Urinary bladder (tissue), 4 donors: ENCODE measurements around the gene LCE1E. TPM values are rescaled to one million over a fixed set of nuclear protein-coding genes. Genes with fewer than 3 reads are reported as not detected.

Experiments
- DNase-seq: peaks from one replicate; pipeline ENCODE4 v3.0.0-alpha.2; 2015; ENCODE audit errors: extremely low spot score
- H3K27ac ChIP-seq: one replicate; pipeline ENCODE4 v1.5.1; 2013; ENCODE audit warnings: low read depth, mild to moderate bottlenecking, moderate library complexity
- H3K36me3 ChIP-seq: one replicate; pipeline ENCODE4 v1.6.1; 2013; ENCODE audit warnings: mild to moderate bottlenecking, moderate library complexity; ENCODE audit not compliant: insufficient read depth
- H3K4me1 ChIP-seq: one replicate; pipeline ENCODE4 v1.6.1; 2013; ENCODE audit warnings: mild to moderate bottlenecking, moderate library complexity; ENCODE audit not compliant: insufficient read depth
- H3K4me3 ChIP-seq: one replicate; pipeline ENCODE4 v1.5.1; 2013; ENCODE audit warnings: low read depth, low read length
- WGBS: extraction: QIAGEN DNeasy Blood & Tissue Kit; methylation state at CpG from one replicate; pipeline ENCODE4 v1.1.7; 2013; 5-methylcytosine and 5-hydroxymethylcytosine counted together
- polyA plus RNA-seq: library from polyadenylated mRNA; stranded (reverse); fragments of 200-250 nt; gene quantifications from one replicate; pipeline ENCODE4 v1.2.3, GENCODE V29; 2013
- total RNA-seq: library from RNA; depleted of rRNA; stranded (reverse); fragments of >200 nt; gene quantifications from one replicate; pipeline ENCODE4 v1.2.3, GENCODE V29; 2014
- donor health status: healthy with polysubstance abuse.
- donor health status: healthy.

Gene LCE1E
- total and polyA plus RNA-seq, 2 donors: 0.15 TPM; not detected in 1

GRCh38 chr1:152811050-152811449, 25.0 kb downstream of the LCE1E start:
- no peak for DNase-seq
- Histone ChIP-seq H3K27ac (no peak overlapping the region), H3K36me3 (no peaks in the 10 kb centered on the region), H3K4me3 (no peak overlapping the region), H3K4me1 (no peaks in the 10 kb centered on the region)
- WGBS: 79% methylated on average over 2 of the region's 2 CpGs

GRCh38 chr1:152811671-152812070, 25.6 kb downstream of the LCE1E start, which contains the start of gene LCE1B:
LCE1B (plus strand) TSS chr1:152811971; CDS start chr1:152812447, 476 bp downstream.
- no peaks in the 10 kb centered on the region for H3K36me3 ChIP-seq
- WGBS: 63% methylated on average over 2 of the region's 2 CpGs
- no peak within 1 kb of the TSS for H3K4me3 ChIP-seq
- no peaks in the 10 kb centered on the region for H3K4me1 ChIP-seq
- H3K27ac ChIP-seq: no peak within 1 kb of the TSS
- no peak for DNase-seq

GRCh38 chr1:152817309-152817708, 31.3 kb downstream of the LCE1E start:
- no peak for DNase-seq
- Histone ChIP-seq H3K4me1 (no peaks in the 10 kb centered on the region), H3K27ac (no peak overlapping the region), H3K4me3 (no peak overlapping the region), H3K36me3 (no peaks in the 10 kb centered on the region)
- 87% methylated on average over 6 of the region's 6 CpGs for WGBS

GRCh38 chr1:152823294-152823693, 37.2 kb downstream of the LCE1E start:
- Histone ChIP-seq H3K4me3 (no peak overlapping the region), H3K27ac (no peak overlapping the region), H3K36me3 (no peaks in the 10 kb centered on the region), H3K4me1 (no peaks in the 10 kb centered on the region)
- 39% methylated on average over 5 of the region's 5 CpGs for WGBS
- DNase-seq: no peak

GRCh38 chr1:152824964-152825363, 38.9 kb downstream of the LCE1E start:
- Histone ChIP-seq H3K36me3 (no peaks in the 10 kb centered on the region), H3K4me1 (no peaks in the 10 kb centered on the region), H3K4me3 (no peak overlapping the region), H3K27ac (no peak overlapping the region)
- DNase-seq: no peak

- Histone ChIP-seq H3K4me1 (no peaks in the 10 kb centered on the region), H3K4me3 (no peak within 1 kb of the TSS), H3K27ac (no peak within 1 kb of the TSS), H3K36me3 (no peaks in the 10 kb centered on the region)
- WGBS: 69% methylated on average over 2 of the region's 2 CpGs
- DNase-seq: no peak
Measured at GRCh38 chr1:152827173-152827572, 41.1 kb downstream of the LCE1E start, which contains the start of gene LCE1A. LCE1A (plus strand) TSS chr1:152827473; CDS start chr1:152827473, 0 bp downstream.

- Histone ChIP-seq H3K36me3 (no peaks in the 10 kb centered on the region), H3K4me1 (no peaks in the 10 kb centered on the region), H3K27ac (no peak overlapping the region), H3K4me3 (no peak overlapping the region)
- 41% methylated on average over 2 of the region's 2 CpGs for WGBS
- no peak for DNase-seq
Measured at GRCh38 chr1:152836870-152837269, 50.8 kb downstream of the LCE1E start.

Other genes starting within 250 kb of the LCE1E start
- not detected for gene LCE3E, start 219.5 kb upstream of the LCE1E start, total RNA-seq
- gene LCE3E, start 219.5 kb upstream of the LCE1E start, polyA plus RNA-seq: not detected
- not detected for gene LCE3D, start 205.7 kb upstream of the LCE1E start, total RNA-seq
- not detected for gene LCE3D, start 205.7 kb upstream of the LCE1E start, polyA plus RNA-seq
- gene LCE3C, start 186.0 kb upstream of the LCE1E start, total RNA-seq: not detected
- not detected for gene LCE3C, start 186.0 kb upstream of the LCE1E start, polyA plus RNA-seq
- gene LCE3B, start 172.4 kb upstream of the LCE1E start, total RNA-seq: not detected
- not detected for gene LCE3B, start 172.4 kb upstream of the LCE1E start, polyA plus RNA-seq
- not detected for gene LCE3A, start 163.2 kb upstream of the LCE1E start, total RNA-seq
- gene LCE3A, start 163.2 kb upstream of the LCE1E start, polyA plus RNA-seq: not detected
- gene LCE2D, start 122.9 kb upstream of the LCE1E start, total RNA-seq: not detected
- gene LCE2D, start 122.9 kb upstream of the LCE1E start, polyA plus RNA-seq: not detected
- gene LCE2C, start 111.0 kb upstream of the LCE1E start, total RNA-seq: not detected
- gene LCE2C, start 111.0 kb upstream of the LCE1E start, polyA plus RNA-seq: not detected
- gene LCE2B, start 100.1 kb upstream of the LCE1E start, total RNA-seq: not detected
- gene LCE2B, start 100.1 kb upstream of the LCE1E start, polyA plus RNA-seq: not detected
- gene LCE2A, start 87.9 kb upstream of the LCE1E start, total RNA-seq: not detected
- not detected for gene LCE2A, start 87.9 kb upstream of the LCE1E start, polyA plus RNA-seq
- gene LCE4A, start 78.1 kb upstream of the LCE1E start, total RNA-seq: not detected
- gene LCE4A, start 78.1 kb upstream of the LCE1E start, polyA plus RNA-seq: not detected
- not detected for gene KPRP, start 28.2 kb upstream of the LCE1E start, total RNA-seq
- gene KPRP, start 28.2 kb upstream of the LCE1E start, polyA plus RNA-seq: not detected
- gene LCE1F, start 11.1 kb upstream of the LCE1E start, total RNA-seq: not detected
- gene LCE1F, start 11.1 kb upstream of the LCE1E start, polyA plus RNA-seq: not detected
- gene LCE1D, start 10.5 kb downstream of the LCE1E start, total RNA-seq: not detected
- not detected for gene LCE1D, start 10.5 kb downstream of the LCE1E start, polyA plus RNA-seq
- not detected for gene LCE1C, start 20.4 kb downstream of the LCE1E start, total RNA-seq
- gene LCE1C, start 20.4 kb downstream of the LCE1E start, polyA plus RNA-seq: not detected
- gene LCE1B, start 25.7 kb downstream of the LCE1E start, total RNA-seq: not detected
- not detected for gene LCE1B, start 25.7 kb downstream of the LCE1E start, polyA plus RNA-seq
- not detected for gene LCE1A, start 41.2 kb downstream of the LCE1E start, total RNA-seq
- not detected for gene LCE1A, start 41.2 kb downstream of the LCE1E start, polyA plus RNA-seq
- gene LCE6A, start 56.6 kb downstream of the LCE1E start, total RNA-seq: not detected
- not detected for gene LCE6A, start 56.6 kb downstream of the LCE1E start, polyA plus RNA-seq
- not detected for gene LCE7A, start 73.7 kb downstream of the LCE1E start, total RNA-seq
- gene LCE7A, start 73.7 kb downstream of the LCE1E start, polyA plus RNA-seq: not detected
- not detected for gene SMCP, start 92.1 kb downstream of the LCE1E start, total RNA-seq
- gene SMCP, start 92.1 kb downstream of the LCE1E start, polyA plus RNA-seq: not detected
- gene IVL, start 122.3 kb downstream of the LCE1E start, total RNA-seq: 2.7 TPM
- 9.5 TPM for gene IVL, start 122.3 kb downstream of the LCE1E start, polyA plus RNA-seq
- gene SPRR5, start 160.9 kb downstream of the LCE1E start, total RNA-seq: not detected
- not detected for gene SPRR5, start 160.9 kb downstream of the LCE1E start, polyA plus RNA-seq
- gene SPRR4, start 184.4 kb downstream of the LCE1E start, total RNA-seq: not detected
- gene SPRR4, start 184.4 kb downstream of the LCE1E start, polyA plus RNA-seq: not detected
- not detected for gene SPRR1A, start 197.8 kb downstream of the LCE1E start, total RNA-seq
- not detected for gene SPRR1A, start 197.8 kb downstream of the LCE1E start, polyA plus RNA-seq
- 10.0 TPM for gene SPRR3, start 215.5 kb downstream of the LCE1E start, total RNA-seq
- 0.65 TPM for gene SPRR3, start 215.5 kb downstream of the LCE1E start, polyA plus RNA-seq
- gene SPRR1B, start 244.9 kb downstream of the LCE1E start, total RNA-seq: not detected
- not detected for gene SPRR1B, start 244.9 kb downstream of the LCE1E start, polyA plus RNA-seq